Neural progenitor cell (in vitro differentiated cells): ENCODE data around the gene SCARF2.

Experiments used
- EZH2 ChIP-seq: fragments of 200-600 bp; sonication (generic); IDR thresholded peaks from 2 replicates; pipeline ENCODE4 v1.6.1; 2017; ENCODE audit warnings: antibody characterized with exemption, mild to moderate bottlenecking, moderate library complexity
- TF ChIP-seq, protein P1 (sequence below): fragments of 200-600 bp; sonication (generic); IDR thresholded peaks from 2 replicates; pipeline ENCODE4 v1.5.1; 2017; ENCODE audit warnings: antibody characterized with exemption, mild to moderate bottlenecking

- TF ChIP-seq, protein P1, sequence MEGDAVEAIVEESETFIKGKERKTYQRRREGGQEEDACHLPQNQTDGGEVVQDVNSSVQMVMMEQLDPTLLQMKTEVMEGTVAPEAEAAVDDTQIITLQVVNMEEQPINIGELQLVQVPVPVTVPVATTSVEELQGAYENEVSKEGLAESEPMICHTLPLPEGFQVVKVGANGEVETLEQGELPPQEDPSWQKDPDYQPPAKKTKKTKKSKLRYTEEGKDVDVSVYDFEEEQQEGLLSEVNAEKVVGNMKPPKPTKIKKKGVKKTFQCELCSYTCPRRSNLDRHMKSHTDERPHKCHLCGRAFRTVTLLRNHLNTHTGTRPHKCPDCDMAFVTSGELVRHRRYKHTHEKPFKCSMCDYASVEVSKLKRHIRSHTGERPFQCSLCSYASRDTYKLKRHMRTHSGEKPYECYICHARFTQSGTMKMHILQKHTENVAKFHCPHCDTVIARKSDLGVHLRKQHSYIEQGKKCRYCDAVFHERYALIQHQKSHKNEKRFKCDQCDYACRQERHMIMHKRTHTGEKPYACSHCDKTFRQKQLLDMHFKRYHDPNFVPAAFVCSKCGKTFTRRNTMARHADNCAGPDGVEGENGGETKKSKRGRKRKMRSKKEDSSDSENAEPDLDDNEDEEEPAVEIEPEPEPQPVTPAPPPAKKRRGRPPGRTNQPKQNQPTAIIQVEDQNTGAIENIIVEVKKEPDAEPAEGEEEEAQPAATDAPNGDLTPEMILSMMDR, result no peak
- no peak for TF ChIP-seq EZH2
These were observed 26.5 kb upstream of the SCARF2 start for GRCh38 chr22:20464096-20464614.
